ENCODE data around the gene ACVR1B. TPM values are rescaled to one million over a fixed set of nuclear protein-coding genes. Genes with fewer than 3 reads are reported as not detected.

ACVR1B gene
- total RNA-seq, 1 donor from 2014 or later: 65.7 TPM

DNA sequence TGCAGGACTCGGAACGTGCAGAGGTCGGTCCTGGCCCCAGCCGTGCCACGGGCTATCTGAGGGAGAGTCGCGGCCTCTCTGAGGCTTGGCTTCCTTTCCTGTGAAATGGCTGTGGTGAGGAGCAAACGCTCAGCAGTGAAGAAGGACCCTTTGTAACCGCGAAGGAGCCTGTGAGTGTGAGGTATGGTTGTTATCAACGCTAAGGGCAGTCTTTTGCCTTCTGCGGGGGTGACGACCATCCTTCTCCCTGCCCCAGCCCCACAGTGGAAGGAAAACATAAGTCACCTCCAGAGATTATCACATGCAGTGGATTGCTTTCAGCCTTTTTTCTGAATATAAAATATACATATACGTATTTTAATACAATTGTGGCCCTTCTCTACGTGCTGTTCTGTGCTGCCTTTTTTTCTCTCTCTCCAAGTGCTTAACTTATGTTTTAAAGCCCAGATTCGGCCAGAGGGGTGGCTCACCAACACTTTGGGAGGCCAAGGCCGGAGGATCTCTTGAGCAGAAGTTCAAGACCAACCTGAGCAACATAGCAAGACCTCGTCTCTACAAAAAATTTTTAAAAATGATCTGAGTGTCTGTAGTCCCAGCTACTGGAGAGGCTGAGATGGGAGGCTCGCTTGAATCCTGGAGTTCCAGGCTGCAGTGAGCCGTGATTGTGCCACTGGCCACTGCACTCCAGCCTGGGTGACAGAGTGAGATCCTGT, 72.6 kb downstream of the ACVR1B start:
- no peak overlapping the region for H3K27ac Mint-ChIP-seq
- DNase-seq (ENCODE audit: low spot score, unreplicated experiment): no peak
- no peaks in the 10 kb centered on the region for H3K36me3 Mint-ChIP-seq (ENCODE audit: insufficient read depth)
- no peaks in the 10 kb centered on the region for H3K9me3 Mint-ChIP-seq (ENCODE audit: low read depth)
- TF ChIP-seq, protein P1, sequence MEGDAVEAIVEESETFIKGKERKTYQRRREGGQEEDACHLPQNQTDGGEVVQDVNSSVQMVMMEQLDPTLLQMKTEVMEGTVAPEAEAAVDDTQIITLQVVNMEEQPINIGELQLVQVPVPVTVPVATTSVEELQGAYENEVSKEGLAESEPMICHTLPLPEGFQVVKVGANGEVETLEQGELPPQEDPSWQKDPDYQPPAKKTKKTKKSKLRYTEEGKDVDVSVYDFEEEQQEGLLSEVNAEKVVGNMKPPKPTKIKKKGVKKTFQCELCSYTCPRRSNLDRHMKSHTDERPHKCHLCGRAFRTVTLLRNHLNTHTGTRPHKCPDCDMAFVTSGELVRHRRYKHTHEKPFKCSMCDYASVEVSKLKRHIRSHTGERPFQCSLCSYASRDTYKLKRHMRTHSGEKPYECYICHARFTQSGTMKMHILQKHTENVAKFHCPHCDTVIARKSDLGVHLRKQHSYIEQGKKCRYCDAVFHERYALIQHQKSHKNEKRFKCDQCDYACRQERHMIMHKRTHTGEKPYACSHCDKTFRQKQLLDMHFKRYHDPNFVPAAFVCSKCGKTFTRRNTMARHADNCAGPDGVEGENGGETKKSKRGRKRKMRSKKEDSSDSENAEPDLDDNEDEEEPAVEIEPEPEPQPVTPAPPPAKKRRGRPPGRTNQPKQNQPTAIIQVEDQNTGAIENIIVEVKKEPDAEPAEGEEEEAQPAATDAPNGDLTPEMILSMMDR (IDR thresholded peaks at IDR 0.05; ENCODE audit: unreplicated experiment): peak; percentile 6
- peak overlapping the region; percentile 69 for H3K4me3 Mint-ChIP-seq (ENCODE audit: low read depth)
- peaks cover 22% of the 10 kb centered on the region for H3K4me1 Mint-ChIP-seq (ENCODE audit: low read depth)
- H3K27me3 Mint-ChIP-seq: peaks cover 16% of the 10 kb centered on the region

DNA sequence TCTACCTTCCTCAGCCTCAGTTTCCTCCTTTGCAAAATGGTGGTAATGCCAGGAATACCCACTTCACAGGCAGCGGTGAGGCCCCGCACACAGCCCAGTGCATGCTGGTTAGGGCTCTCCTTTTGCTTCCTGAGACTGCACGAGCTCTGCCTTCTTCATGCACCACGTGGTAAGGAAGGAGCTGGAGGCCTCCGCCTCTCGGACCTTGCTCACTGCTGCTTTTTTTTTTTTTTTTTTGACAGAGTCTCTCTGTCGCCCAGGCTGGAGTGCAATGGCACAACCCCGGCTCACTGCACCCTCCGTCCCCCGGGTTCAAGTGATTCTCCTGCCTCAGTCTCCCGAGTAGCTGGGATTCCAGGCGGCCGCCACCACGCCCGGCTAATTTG, 73.3 kb downstream of the ACVR1B start:
- TF ChIP-seq, protein P1 (IDR thresholded peaks at IDR 0.05; ENCODE audit: unreplicated experiment): no peak
- DNase-seq (ENCODE audit: low spot score, unreplicated experiment): no peak
- Mint-ChIP-seq H3K4me3 (ENCODE audit: low read depth) (no peak overlapping the region), H3K27me3 (peaks cover 16% of the 10 kb centered on the region), H3K36me3 (ENCODE audit: insufficient read depth) (no peaks in the 10 kb centered on the region), H3K4me1 (ENCODE audit: low read depth) (peaks cover 19% of the 10 kb centered on the region), H3K9me3 (ENCODE audit: low read depth) (no peaks in the 10 kb centered on the region), H3K27ac (no peak overlapping the region)

GRCh38 chr12:52026263-52026662, 74.8 kb downstream of the ACVR1B start:
- Mint-ChIP-seq H3K27ac (no peak overlapping the region), H3K4me1 (ENCODE audit: low read depth) (peaks cover 11% of the 10 kb centered on the region), H3K36me3 (ENCODE audit: insufficient read depth) (no peaks in the 10 kb centered on the region), H3K27me3 (peaks cover 13% of the 10 kb centered on the region), H3K4me3 (ENCODE audit: low read depth) (no peak overlapping the region), H3K9me3 (ENCODE audit: low read depth) (no peaks in the 10 kb centered on the region)
- TF ChIP-seq, protein P1 (IDR thresholded peaks at IDR 0.05; ENCODE audit: unreplicated experiment): no peak
- DNase-seq (ENCODE audit: low spot score, unreplicated experiment): no peak

- no peak overlapping the region for H3K4me3 Mint-ChIP-seq (ENCODE audit: low read depth)
- H3K4me1 Mint-ChIP-seq (ENCODE audit: low read depth): peaks cover 11% of the 10 kb centered on the region
- H3K9me3 Mint-ChIP-seq (ENCODE audit: low read depth): no peaks in the 10 kb centered on the region
- H3K36me3 Mint-ChIP-seq (ENCODE audit: insufficient read depth): no peaks in the 10 kb centered on the region
- DNase-seq (ENCODE audit: low spot score, unreplicated experiment): no peak
- H3K27me3 Mint-ChIP-seq: peaks cover 13% of the 10 kb centered on the region
- H3K27ac Mint-ChIP-seq: no peak overlapping the region
- TF ChIP-seq, protein P1 (IDR thresholded peaks at IDR 0.05; ENCODE audit: unreplicated experiment): no peak
Measured at GRCh38 chr12:52027085-52027843, 75.8 kb downstream of the ACVR1B start.

DNA sequence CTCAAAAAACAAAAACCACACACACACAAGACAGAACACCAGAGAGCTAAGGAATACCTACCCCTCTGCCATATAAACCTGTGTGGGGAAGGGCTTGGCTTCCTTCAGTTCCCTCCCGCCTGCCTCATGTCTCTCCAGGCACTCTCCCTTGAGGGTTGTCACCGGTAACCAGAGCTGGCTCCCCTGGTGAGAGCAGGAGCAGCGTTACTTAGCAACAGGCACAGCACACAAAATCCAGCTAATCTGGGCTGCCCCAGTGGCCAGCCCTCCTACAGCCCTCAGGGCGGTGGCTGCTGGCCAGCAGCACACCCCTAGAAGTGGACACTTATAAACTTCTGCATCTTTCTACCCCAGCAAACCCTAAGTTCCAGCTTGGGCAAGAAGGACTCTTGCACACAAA, 78.2 kb downstream of the ACVR1B start:
- DNase-seq (ENCODE audit: low spot score, unreplicated experiment): no peak
- H3K27ac Mint-ChIP-seq: no peak overlapping the region
- no peaks in the 10 kb centered on the region for H3K9me3 Mint-ChIP-seq (ENCODE audit: low read depth)
- H3K4me3 Mint-ChIP-seq (ENCODE audit: low read depth): no peak overlapping the region
- peaks cover 15% of the 10 kb centered on the region for H3K4me1 Mint-ChIP-seq (ENCODE audit: low read depth)
- peaks cover 12% of the 10 kb centered on the region for H3K27me3 Mint-ChIP-seq
- TF ChIP-seq, protein P1 (IDR thresholded peaks at IDR 0.05; ENCODE audit: unreplicated experiment): no peak
- H3K36me3 Mint-ChIP-seq (ENCODE audit: insufficient read depth): no peaks in the 10 kb centered on the region
